Measurements from ENCODE around the gene PMPCA. TPM values are rescaled to one million over a fixed set of nuclear protein-coding genes. Genes with fewer than 3 reads are reported as not detected.

The PMPCA gene
- total RNA-seq, 4 donors from 2014 or later: 35.9 to 63.1 (median 42.7) TPM

DNA sequence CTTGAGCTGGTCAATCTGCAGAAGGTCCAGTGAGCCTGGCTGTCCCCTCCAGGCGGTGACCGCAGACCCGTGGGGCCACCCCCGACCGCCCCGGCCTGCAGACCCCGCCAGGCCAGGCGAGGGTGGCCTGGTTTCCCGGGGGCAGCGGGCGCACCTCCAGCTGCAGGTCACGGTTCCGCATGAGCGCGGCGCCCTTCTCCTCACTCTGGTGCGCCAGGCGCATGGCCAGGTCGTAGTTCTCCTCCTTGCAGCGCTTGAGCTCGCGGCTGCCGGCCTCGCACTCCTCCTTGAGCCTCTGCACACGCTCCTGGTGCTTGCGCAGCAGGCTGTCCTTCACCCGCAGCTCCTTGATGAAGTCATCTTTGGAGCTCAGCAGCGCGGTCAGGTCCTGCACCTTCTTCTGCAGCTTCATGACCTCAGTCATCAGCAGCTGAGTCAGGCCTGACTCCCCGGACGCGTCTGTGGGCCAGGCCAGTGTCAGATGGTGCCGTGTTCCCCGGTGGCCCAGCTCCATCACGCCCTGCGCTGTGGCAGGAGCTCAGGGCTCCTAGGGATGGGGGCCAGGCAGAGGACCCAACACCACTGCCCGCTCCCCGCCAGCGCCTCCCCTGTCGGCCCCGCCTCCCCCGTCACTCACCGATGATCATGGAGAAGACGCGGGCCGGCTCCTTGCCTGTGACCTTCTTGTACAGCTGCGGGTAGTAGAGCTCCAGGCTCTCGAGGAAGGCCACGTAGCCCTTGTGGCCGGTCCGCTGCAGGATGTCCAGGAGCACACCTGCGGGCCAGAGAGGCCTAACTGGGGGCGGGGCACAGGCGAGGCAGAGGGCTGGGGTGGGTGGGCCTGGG, 39.5 kb upstream of the PMPCA start:
- H3K4me1 ChIP-seq: no peaks in the 10 kb centered on the region
- no peaks in the 10 kb centered on the region for H3K36me3 ChIP-seq
- ATAC-seq (no peak), DNase-seq (no peak)
- H3K9me3 ChIP-seq: no peaks in the 10 kb centered on the region
- intact Hi-C loops (cut with DNase I; ENCODE audit: low total_unique reads) (no loop called here), in situ Hi-C loops (cut with MboI; ENCODE audit: low sequenced_read_pairs in 4 of 4) (no loop called here)
- no peak overlapping the region for H3K27ac ChIP-seq
- peaks cover 0 to 5% (median 0%) of the 10 kb centered on the region in 3 donors for H3K27me3 ChIP-seq
- H3K4me3 ChIP-seq: no peak overlapping the region
- TF ChIP-seq, protein P1, sequence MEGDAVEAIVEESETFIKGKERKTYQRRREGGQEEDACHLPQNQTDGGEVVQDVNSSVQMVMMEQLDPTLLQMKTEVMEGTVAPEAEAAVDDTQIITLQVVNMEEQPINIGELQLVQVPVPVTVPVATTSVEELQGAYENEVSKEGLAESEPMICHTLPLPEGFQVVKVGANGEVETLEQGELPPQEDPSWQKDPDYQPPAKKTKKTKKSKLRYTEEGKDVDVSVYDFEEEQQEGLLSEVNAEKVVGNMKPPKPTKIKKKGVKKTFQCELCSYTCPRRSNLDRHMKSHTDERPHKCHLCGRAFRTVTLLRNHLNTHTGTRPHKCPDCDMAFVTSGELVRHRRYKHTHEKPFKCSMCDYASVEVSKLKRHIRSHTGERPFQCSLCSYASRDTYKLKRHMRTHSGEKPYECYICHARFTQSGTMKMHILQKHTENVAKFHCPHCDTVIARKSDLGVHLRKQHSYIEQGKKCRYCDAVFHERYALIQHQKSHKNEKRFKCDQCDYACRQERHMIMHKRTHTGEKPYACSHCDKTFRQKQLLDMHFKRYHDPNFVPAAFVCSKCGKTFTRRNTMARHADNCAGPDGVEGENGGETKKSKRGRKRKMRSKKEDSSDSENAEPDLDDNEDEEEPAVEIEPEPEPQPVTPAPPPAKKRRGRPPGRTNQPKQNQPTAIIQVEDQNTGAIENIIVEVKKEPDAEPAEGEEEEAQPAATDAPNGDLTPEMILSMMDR (IDR thresholded peaks at IDR 0.05 in 4 of 5, conservative IDR thresholded peaks at IDR 0.05 in 1 of 5): no peak
- TF ChIP-seq POLR2A (IDR thresholded peaks at IDR 0.05): no peak

DNA sequence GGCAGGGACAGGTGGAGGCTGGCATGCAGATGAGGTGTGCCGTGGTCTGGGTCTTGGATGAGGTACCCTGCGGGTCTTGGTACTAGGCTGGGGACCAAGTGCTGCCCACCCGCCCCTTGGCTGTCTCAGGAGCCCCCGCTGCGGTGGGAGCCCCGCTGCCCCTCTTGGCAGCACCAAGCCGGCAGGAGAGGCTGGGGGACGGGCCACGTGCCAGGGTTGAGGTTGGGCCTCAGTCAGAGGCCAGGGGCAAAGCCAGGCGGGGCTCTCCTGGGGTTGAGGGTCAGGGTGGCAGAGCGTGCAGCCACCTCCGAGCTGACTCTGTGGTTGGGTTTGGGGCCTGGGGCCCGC, 39.0 kb upstream of the PMPCA start:
- ATAC-seq: no peak

DNA sequence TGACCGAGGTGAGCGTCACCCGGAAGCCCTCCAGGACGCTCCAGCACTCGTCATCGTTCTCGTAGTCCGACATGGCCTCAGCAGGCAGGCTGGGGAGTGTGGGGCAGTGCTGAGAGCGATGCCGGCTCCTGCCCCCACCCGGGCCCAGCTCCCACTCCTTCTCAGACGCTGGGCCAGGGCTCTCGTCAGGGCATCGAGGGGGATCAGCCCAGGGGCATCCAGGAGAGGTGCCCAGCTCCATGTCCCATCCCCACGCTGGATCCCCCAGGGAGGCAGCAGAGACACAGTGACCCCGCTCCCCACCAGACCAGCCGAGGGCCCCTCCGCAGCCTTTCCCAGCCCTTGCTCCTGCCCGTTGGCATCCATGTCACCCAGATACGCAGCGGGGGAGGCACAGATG, 38.5 kb upstream of the PMPCA start:
- ATAC-seq (no peak), DNase-seq (no peak)
- Histone ChIP-seq H3K27me3 (peaks cover 0 to 5% (median 0%) of the 10 kb centered on the region in 3 donors), H3K36me3 (no peaks in the 10 kb centered on the region), H3K27ac (no peak overlapping the region), H3K9me3 (no peaks in the 10 kb centered on the region), H3K4me1 (no peaks in the 10 kb centered on the region), H3K4me3 (no peak overlapping the region)
- intact Hi-C loops (cut with DNase I; ENCODE audit: low total_unique reads) (no loop called here), in situ Hi-C loops (cut with MboI; ENCODE audit: low sequenced_read_pairs in 4 of 4) (no loop called here)
- no peak for TF ChIP-seq POLR2A (IDR thresholded peaks at IDR 0.05)
- TF ChIP-seq, protein P1 (IDR thresholded peaks at IDR 0.05 in 4 of 5, conservative IDR thresholded peaks at IDR 0.05 in 1 of 5): no peak

More for the DNA sequence above, 39.0 kb upstream of the PMPCA start:
- DNase-seq: no peak
- Histone ChIP-seq H3K36me3 (no peaks in the 10 kb centered on the region), H3K27ac (no peak overlapping the region), H3K27me3 (peaks cover 0 to 5% (median 0%) of the 10 kb centered on the region in 3 donors), H3K9me3 (no peaks in the 10 kb centered on the region), H3K4me1 (no peaks in the 10 kb centered on the region), H3K4me3 (no peak overlapping the region)
- TF ChIP-seq, protein P1 (IDR thresholded peaks at IDR 0.05 in 4 of 5, conservative IDR thresholded peaks at IDR 0.05 in 1 of 5): no peak
- TF ChIP-seq POLR2A (IDR thresholded peaks at IDR 0.05): no peak
- in situ Hi-C loops (cut with MboI; ENCODE audit: low sequenced_read_pairs in 4 of 4): no loop called here
- intact Hi-C loops (cut with DNase I; ENCODE audit: low total_unique reads): no loop called here

DNA sequence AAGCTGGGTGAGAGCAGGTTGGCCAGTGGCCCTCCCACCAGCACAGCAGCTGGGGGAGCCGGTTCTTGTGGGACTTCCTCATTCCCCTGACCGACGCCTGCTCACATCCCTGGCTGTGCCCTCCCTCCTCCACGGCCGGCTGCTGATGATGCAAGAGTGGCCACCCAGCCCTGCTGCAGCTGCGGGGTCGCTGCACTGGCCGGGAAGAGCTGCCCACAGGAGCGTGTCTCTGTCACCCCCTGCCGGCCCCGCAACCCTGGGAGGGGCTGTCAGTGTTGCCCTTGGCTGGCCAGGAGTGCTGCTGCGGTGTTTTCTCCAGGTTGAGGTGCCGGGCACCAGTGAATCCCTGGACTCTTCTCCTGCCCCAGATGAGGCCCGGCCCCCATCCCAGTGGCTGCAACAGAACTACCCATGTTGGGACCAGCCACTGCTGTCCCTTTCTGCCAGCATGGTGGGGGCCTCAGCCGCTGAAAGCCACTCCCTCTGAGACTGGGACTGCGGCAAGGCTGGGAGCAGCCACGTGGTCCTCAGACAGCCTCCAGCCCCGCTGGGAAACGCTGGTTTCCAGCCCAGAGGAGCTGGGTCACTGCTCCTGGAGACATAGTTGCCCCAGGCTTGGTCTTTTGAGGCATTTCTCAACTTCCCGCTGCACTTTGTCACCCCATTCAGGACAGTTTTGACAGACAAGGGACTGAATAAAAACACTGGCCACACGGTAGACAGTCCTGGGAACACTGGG, 37.7 kb upstream of the PMPCA start:
- Histone ChIP-seq H3K4me3 (peak overlapping the region in 2 of 4 donors; percentile 17 to 26), H3K36me3 (no peaks in the 10 kb centered on the region), H3K4me1 (no peaks in the 10 kb centered on the region), H3K27ac (no peak overlapping the region), H3K27me3 (peaks cover 0 to 5% (median 0%) of the 10 kb centered on the region in 3 donors), H3K9me3 (no peaks in the 10 kb centered on the region)
- peak in 1 of 2 donors; percentile 34 for ATAC-seq
- in situ Hi-C loops (cut with MboI; ENCODE audit: low sequenced_read_pairs in 4 of 4): no loop called here
- TF ChIP-seq, protein P1 (IDR thresholded peaks at IDR 0.05 in 4 of 5, conservative IDR thresholded peaks at IDR 0.05 in 1 of 5): no peak
- TF ChIP-seq POLR2A (IDR thresholded peaks at IDR 0.05): no peak
- peak; percentile 31 to 42 for DNase-seq
- intact Hi-C loops (cut with DNase I; ENCODE audit: low total_unique reads): no loop called here

Data from gastrocnemius medialis (tissue), 4 donors.